Astrocyte (in vitro differentiated cells and primary cell): Measurements from ENCODE around the gene TTC9C.

Source experiments
- EZH2 ChIP-seq: IDR thresholded peaks from 2 replicates; pipeline ENCODE4 v1.6.1; 2012; ENCODE audit warnings: mild to moderate bottlenecking, low read length, inconsistent platforms; ENCODE audit not compliant: insufficient read depth
- TF ChIP-seq, protein P1 (sequence below): IDR thresholded peaks from 2 replicates; pipeline ENCODE4 v1.5.1; 2011; ENCODE audit warnings: low read depth, mild to moderate bottlenecking, inconsistent platforms, low read length, moderate library complexity; ENCODE audit not compliant: insufficient read depth

GRCh38 chr11:62716206-62716605, 12.1 kb upstream of the TTC9C start:
- TF ChIP-seq, protein P1, sequence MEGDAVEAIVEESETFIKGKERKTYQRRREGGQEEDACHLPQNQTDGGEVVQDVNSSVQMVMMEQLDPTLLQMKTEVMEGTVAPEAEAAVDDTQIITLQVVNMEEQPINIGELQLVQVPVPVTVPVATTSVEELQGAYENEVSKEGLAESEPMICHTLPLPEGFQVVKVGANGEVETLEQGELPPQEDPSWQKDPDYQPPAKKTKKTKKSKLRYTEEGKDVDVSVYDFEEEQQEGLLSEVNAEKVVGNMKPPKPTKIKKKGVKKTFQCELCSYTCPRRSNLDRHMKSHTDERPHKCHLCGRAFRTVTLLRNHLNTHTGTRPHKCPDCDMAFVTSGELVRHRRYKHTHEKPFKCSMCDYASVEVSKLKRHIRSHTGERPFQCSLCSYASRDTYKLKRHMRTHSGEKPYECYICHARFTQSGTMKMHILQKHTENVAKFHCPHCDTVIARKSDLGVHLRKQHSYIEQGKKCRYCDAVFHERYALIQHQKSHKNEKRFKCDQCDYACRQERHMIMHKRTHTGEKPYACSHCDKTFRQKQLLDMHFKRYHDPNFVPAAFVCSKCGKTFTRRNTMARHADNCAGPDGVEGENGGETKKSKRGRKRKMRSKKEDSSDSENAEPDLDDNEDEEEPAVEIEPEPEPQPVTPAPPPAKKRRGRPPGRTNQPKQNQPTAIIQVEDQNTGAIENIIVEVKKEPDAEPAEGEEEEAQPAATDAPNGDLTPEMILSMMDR: no peak
- TF ChIP-seq EZH2: no peak
